GM18867 (cell line): ENCODE data around the gene SEPTIN10.
"Not testable (repeated sequence)": the region's sequence is repeated elsewhere in the genome, so short reads cannot be mapped to it uniquely, and the experiment has no call there.

Experiments used
- ATAC-seq: cut with Tn5 transposase; IDR thresholded peaks from one replicate; pipeline ENCODE4 v1.9.1; 2021; ENCODE audit warnings: mild to moderate bottlenecking, moderate library complexity; ENCODE audit not compliant: unreplicated experiment

SEPTIN10 gene

DNA sequence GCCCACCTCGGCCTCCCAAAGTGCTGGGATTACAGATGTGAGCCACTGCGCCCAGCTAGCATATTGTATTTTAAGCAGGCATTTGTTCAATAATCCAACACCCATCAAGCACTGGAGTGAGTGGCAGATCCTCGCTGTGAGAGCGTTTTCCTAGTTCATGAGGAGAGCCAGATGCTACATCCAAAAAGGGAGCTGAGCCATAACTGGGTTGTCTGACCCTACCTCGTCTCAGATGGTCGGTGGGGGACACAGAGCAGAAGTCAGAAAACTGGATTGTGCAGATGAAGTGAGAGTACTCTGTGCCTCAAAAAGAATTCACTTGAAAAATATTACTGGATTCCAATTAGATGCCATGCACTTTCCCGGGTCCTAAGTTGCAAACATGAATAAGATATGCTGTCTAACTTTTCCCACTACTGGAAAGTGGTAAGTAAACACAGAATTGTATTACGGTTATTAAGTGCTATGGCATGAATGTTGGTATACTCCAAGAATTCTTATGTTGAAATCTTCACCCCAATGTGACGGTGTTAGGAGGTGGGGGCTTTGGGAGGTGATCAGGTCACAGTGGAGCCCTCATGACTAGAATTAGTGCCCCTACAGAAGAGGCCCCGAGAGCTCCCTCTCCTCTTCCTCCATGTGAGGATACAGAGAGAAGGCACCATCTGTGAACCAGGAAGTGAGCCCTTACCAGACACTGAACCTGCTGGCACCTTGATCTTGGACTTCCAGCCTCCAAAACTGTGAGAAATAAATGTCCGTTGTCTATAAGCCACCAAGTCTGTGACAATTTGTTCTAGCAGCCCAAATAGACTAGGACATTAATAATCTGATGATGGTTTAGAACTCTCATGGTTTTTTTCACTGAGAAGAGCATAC, 21.9 kb upstream of the SEPTIN10 start:
- no peak for ATAC-seq

DNA sequence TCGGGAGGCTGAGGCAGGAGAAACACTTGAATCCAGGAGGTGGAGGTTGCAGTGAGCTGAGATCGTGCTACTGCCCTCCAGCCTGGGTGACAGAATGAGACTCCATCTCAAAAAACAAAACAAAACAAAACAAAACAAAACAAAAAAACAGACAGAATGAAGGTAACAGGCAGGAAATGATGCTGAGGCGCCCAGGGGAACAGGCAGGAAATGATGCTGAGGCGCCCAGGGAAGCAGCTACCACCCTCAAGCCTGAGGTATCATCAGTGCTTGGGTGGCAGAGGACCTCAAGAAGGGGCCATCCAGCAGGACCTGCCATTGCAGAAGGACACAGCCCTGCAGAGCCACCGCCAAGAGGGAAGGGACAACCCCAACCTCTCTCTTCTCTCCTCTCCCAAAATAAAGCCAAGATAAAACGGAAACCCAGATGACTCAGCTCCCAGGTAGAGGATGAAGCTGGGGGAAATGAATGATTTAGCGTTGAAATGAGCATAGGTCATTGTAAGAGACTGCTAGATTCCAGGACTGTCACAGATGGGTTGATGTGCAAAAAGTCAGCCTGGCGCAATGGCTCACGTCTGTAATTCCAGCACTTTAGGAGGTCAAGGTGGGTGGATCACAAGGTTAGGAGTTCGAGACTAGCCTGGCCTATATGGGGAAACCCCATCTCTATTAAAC, 19.7 kb upstream of the SEPTIN10 start:
- no peak for ATAC-seq

DNA sequence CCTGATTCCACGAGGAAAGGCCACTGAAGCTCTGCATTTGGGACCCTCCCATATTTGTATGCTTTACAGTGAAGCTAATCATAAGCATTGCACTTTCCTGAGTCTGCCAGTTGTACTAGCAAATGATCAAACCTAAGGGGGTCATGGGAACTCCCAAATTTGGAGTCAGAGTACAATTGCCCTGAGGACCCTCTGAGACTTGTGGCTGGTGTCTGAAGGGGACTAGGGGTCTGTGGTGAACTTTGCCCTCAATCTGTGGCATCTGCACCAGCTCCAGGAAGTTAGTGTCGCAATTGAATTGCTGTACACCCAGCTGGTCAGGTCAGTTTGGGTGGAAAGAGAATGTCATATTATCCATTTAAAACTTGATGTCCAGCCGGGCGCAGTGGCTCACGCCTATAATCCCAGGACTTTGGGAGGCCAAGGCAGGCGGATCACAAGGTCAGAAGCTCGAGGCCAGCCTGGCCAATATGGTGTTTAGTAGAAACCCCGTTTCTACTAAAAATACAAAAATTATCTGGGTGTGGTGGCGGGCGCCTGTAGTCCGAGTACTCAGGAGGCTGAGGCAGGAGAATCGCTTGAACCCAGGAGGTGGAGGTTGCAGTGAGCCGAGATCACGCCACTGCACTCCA, 18.5 kb upstream of the SEPTIN10 start:
- no peak for ATAC-seq

DNA sequence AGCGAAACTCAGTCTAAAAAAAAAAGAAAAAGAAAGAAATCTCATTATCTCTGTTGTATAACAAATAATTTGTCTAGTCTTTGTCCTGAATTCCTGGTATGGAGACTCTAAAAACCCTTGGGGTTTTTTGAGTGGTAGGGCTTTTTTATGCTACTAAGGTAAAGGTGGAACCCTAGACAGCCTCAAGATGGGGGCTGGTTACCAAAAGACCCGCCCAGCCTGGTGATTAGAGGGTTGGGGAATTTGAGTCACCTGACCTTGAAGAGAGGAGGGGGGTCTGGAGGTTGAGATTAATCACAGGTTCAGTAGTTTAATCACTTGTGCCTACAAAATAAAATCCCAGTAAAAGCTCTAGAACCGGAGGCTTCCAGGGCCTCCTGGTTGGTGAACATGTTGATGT, 18.0 kb upstream of the SEPTIN10 start:
- no peak for ATAC-seq

GRCh38 chr2:109630441-109631430, 17.0 kb upstream of the SEPTIN10 start:
- ATAC-seq, result no peak

DNA sequence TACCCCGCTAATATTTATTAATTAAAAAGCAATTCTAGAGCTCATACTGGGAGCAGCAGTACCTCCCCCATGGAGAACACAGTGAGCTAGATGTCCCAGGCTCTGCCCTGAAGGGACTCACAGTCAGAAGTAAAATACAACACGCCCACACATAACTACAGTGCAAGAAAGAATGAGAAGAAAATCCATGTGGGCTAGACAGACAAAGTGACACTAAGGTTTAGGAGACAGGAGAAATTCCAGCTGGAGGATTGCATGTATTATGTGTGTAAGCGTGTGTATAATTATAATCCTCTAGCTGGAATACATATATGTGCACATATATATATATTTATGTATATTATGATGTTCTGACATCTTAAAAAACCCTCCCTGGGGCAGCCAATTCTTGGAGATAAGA, 16.1 kb upstream of the SEPTIN10 start:
- no peak for ATAC-seq

DNA sequence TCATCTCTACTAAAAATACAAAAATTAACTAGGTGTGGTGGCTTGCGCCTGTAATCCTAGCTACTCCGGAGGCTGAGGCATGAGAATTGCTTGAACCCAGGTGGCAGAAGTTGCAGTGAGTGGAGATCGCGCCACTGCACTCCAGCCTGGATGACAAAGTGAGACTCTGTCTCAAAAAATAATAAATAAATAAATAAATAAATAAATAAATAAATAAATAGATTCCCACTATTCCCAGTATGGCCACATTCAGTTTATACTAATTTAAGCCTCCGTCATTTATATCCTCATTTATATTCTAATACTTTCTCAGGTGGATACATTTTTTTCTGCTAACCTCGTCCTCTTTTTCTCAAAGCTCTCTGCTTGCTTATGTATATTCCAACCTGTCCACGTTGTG, 14.6 kb upstream of the SEPTIN10 start:
- ATAC-seq, result not testable (repeated sequence)

DNA sequence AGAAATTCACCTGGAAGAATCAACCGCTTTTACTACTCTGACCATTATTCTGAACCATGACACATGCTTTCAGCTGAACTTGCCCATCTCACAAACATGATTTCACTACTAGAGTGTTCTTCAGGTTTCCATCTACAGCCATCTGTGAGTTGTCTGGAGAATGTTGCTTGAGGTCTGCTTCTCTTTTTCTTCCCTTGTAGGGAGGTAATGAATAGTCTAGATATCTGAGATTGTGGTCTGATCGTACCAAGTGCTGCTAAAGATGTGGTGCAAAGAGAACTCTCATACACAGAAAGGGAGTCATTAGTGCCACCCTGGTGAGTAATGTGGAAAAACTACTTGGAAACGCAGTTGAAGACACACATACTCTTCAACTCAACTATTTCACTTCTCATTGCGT, 10.6 kb upstream of the SEPTIN10 start:
- no peak for ATAC-seq

DNA sequence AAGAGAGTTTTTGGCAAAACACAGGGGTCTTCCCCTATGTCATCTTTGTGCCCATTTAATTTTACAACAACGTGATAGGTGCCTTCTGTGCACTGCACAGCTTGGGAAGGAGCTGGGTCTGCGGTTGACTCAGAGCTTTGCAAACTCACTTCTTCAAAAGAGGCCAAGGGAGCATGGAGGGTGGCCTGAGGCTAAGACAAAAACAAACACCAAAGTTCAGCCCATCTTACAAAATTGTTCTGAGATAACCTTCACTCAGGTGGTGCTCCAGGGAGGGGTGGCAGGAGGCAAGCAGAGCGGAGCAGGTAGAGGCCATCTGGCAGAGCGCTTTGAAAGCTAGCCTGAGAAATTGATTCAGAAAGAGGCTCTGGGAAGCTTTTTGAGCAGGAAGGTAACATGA, 10.2 kb upstream of the SEPTIN10 start:
- ATAC-seq, result no peak

DNA sequence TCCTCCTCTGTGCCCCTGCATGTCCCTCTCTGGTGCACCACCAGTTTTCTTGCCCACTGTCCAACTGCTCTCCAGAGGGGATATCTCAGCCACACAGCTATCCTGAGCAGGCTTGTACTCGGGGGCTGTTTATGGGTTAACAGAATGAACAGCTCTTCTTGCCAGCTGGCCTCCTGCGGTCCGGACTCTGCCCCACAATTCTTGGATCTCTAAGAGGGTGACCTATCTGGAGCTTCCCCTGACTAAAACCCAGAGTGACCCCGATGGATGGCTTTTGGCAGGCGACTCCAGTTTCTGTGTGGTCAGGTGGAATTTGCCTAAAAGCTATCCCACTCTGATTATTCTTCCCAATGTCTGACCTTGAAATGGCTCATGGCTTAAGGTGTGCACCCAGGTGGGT, 9.5 kb upstream of the SEPTIN10 start:
- ATAC-seq, result no peak

- ATAC-seq, result no peak
These were observed 5.4 kb upstream of the SEPTIN10 start for GRCh38 chr2:109619032-109619615.

GRCh38 chr2:109616184-109616583, 2.4 kb upstream of the SEPTIN10 start:
- ATAC-seq, result no peak

- ATAC-seq, result no peak
These were observed 1.9 kb upstream of the SEPTIN10 start for GRCh38 chr2:109615637-109616144.

- ATAC-seq, result no peak
These were observed 1.2 kb upstream of the SEPTIN10 start for GRCh38 chr2:109614715-109615636.

- ATAC-seq, result no peak
These were observed 465 bp downstream of the SEPTIN10 start for GRCh38 chr2:109613081-109613921.

DNA sequence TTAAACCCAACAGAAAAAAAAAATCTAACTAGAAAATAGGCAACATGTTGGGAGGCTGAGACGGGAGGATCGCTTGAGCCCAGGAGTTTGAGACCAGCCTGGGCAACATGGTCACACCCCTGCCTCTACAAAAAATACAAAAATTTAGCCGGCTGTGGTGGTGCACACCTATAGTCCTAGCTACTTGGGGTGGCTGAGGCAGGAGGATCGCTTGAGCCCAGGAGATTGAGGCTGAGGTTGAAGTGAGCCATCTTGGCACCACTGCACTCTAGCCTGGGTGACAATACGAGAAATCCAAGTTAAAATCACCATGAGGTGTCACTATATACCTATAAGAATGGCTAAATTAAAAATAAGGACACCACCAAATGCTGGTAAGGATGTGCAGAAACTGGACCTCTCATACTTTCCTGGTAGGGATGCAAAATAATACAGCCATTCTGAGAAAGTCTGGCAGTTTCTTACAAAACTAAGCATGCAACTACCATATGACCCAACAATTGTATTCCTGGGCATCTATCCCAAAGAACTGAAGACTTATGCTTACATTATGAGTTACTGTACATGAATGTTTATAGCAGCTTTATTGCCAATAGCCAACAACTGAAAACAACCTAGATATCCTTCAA, 2.2 kb downstream of the SEPTIN10 start:
- no peak for ATAC-seq

GRCh38 chr2:109609352-109610024, 4.3 kb downstream of the SEPTIN10 start:
- no peak for ATAC-seq
